T-helper 2 cell (primary cell): ENCODE results near the gene SCAI.
"Not testable (repeated sequence)": the region's sequence is repeated elsewhere in the genome, so short reads cannot be mapped to it uniquely, and the experiment has no call there.

Source experiments
- DNase-seq, 5 experiments: peaks; one replicate each; pipeline versions ENCODE4 v3.0.0 to v3.0.0-alpha.2; 2012 to 2022
- total RNA-seq, 2 donors: gene quantifications; one replicate each; lab custom pipeline; 2026; lab: John Stamatoyannopoulos, UW

Gene SCAI
- total RNA-seq = 14.0 to 25.8 reads per million in 2 donors

- DNase-seq = peak; percentile 94 to 99 (median 98)
Measured at GRCh38 chr9:125143377-125144090, at the start of gene SCAI. Gene SCAI, minus strand, starts transcription at chr9:125143528. Its CDS starts 91 bp downstream, at chr9:125143437.

GRCh38 chr9:125190361-125190801 lies 47.1 kb upstream of the SCAI start:
- peak in 1 of 5 experiments; percentile 50 for DNase-seq

- peak; percentile 94 to 99 (median 97) for DNase-seq
Measured at GRCh38 chr9:125189361-125190289, 46.3 kb upstream of the SCAI start, which contains the start of gene PPP6C. Gene PPP6C, minus strand, starts transcription at chr9:125189803. Its CDS starts 85 bp downstream, at chr9:125189718.

GRCh38 chr9:125189011-125189360 lies 45.7 kb upstream of the SCAI start:
- peak in 4 of 5 experiments; percentile 13 to 46 (median 24) for DNase-seq

GRCh38 chr9:125183561-125183960 lies 40.2 kb upstream of the SCAI start:
- DNase-seq = no peak

GRCh38 chr9:125183054-125183453 lies 39.7 kb upstream of the SCAI start:
- no peak for DNase-seq

- DNase-seq = not testable (repeated sequence)
Measured at GRCh38 chr9:125181756-125182155, 38.4 kb upstream of the SCAI start.

GRCh38 chr9:125180876-125181275 lies 37.5 kb upstream of the SCAI start:
- DNase-seq = no peak

- not testable (repeated sequence) for DNase-seq
Measured at GRCh38 chr9:125179776-125180175, 36.4 kb upstream of the SCAI start.

- DNase-seq = no peak
Measured at GRCh38 chr9:125177888-125178287, 34.6 kb upstream of the SCAI start.

GRCh38 chr9:125176636-125177035 lies 33.3 kb upstream of the SCAI start:
- DNase-seq = no peak

GRCh38 chr9:125172031-125172755 lies 28.9 kb upstream of the SCAI start:
- no peak for DNase-seq

GRCh38 chr9:125169895-125170294 lies 26.6 kb upstream of the SCAI start:
- no peak for DNase-seq

- DNase-seq = no peak
Measured at GRCh38 chr9:125166762-125167161, 23.4 kb upstream of the SCAI start.

GRCh38 chr9:125162891-125163290 lies 19.6 kb upstream of the SCAI start:
- DNase-seq = not testable (repeated sequence)

- DNase-seq = no peak
Measured at GRCh38 chr9:125161284-125161918, 18.1 kb upstream of the SCAI start.

- no peak for DNase-seq
Measured at GRCh38 chr9:125160750-125161149, 17.4 kb upstream of the SCAI start.

- DNase-seq = no peak
Measured at GRCh38 chr9:125156551-125156950, 13.2 kb upstream of the SCAI start.

- no peak for DNase-seq
Measured at GRCh38 chr9:125153712-125154367, 10.5 kb upstream of the SCAI start.

- DNase-seq = no peak
Measured at GRCh38 chr9:125151730-125152129, 8.4 kb upstream of the SCAI start.

- DNase-seq = no peak
Measured at GRCh38 chr9:125150349-125151245, 7.3 kb upstream of the SCAI start.
